Measurements from ENCODE around the gene HOXA3. TPM values are rescaled to one million over a fixed set of nuclear protein-coding genes. Genes with fewer than 3 reads are reported as not detected.

Gene HOXA3
- total RNA-seq, 1 experiment from 2014 or later: not detected

DNA sequence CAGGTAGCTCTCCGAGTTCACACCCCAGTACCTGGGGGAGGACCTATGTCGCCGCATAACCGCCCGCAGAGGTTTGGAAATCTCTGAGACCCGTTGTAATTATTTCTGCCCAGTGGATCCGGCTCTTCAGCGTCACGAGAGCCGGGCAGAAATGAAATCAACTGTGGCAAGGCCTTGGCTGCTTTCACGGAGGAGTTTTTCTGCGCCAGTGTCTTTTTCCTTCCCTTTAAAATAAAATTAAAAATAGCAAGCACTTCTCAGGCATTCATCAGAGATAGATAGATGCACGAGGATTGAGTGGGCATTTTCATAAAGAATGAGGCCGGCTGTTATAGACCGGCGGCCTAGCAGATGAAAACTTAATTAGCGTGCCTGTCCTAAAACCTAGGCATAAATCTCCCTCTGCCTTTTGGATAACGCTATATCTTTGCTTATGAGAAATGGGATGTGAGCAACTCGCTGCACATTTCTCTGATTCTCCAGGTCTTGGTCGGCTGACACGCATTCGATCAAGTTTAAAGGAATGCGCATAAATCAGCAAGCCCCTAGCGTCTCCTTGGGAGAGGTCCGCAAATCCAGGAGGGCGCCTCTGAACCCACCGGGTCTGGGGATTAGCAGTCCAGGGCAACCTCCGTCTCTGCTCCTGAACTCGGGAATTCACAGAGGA lies 41.1 kb upstream of the HOXA3 start:
- no peak for TF ChIP-seq EMX1 (CRISPR knock-in tag; IDR thresholded peaks at IDR 0.05)
- no peak for TF ChIP-seq JAZF1 (CRISPR knock-in tag; IDR thresholded peaks at IDR 0.05)
- no peak for TF ChIP-seq ZNF121 (CRISPR knock-in tag; IDR thresholded peaks at IDR 0.05)
- TF ChIP-seq, protein P1, sequence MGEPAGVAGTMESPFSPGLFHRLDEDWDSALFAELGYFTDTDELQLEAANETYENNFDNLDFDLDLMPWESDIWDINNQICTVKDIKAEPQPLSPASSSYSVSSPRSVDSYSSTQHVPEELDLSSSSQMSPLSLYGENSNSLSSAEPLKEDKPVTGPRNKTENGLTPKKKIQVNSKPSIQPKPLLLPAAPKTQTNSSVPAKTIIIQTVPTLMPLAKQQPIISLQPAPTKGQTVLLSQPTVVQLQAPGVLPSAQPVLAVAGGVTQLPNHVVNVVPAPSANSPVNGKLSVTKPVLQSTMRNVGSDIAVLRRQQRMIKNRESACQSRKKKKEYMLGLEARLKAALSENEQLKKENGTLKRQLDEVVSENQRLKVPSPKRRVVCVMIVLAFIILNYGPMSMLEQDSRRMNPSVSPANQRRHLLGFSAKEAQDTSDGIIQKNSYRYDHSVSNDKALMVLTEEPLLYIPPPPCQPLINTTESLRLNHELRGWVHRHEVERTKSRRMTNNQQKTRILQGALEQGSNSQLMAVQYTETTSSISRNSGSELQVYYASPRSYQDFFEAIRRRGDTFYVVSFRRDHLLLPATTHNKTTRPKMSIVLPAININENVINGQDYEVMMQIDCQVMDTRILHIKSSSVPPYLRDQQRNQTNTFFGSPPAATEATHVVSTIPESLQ (CRISPR knock-in tag; IDR thresholded peaks at IDR 0.05): no peak
- TF ChIP-seq, protein P2, sequence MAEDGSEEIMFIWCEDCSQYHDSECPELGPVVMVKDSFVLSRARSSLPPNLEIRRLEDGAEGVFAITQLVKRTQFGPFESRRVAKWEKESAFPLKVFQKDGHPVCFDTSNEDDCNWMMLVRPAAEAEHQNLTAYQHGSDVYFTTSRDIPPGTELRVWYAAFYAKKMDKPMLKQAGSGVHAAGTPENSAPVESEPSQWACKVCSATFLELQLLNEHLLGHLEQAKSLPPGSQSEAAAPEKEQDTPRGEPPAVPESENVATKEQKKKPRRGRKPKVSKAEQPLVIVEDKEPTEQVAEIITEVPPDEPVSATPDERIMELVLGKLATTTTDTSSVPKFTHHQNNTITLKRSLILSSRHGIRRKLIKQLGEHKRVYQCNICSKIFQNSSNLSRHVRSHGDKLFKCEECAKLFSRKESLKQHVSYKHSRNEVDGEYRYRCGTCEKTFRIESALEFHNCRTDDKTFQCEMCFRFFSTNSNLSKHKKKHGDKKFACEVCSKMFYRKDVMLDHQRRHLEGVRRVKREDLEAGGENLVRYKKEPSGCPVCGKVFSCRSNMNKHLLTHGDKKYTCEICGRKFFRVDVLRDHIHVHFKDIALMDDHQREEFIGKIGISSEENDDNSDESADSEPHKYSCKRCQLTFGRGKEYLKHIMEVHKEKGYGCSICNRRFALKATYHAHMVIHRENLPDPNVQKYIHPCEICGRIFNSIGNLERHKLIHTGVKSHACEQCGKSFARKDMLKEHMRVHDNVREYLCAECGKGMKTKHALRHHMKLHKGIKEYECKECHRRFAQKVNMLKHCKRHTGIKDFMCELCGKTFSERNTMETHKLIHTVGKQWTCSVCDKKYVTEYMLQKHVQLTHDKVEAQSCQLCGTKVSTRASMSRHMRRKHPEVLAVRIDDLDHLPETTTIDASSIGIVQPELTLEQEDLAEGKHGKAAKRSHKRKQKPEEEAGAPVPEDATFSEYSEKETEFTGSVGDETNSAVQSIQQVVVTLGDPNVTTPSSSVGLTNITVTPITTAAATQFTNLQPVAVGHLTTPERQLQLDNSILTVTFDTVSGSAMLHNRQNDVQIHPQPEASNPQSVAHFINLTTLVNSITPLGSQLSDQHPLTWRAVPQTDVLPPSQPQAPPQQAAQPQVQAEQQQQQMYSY (CRISPR knock-in tag; IDR thresholded peaks at IDR 0.05): 0 out of 2 replicates have a peak, but pooled peaks have one; percentile 46
- TF ChIP-seq, protein P3, sequence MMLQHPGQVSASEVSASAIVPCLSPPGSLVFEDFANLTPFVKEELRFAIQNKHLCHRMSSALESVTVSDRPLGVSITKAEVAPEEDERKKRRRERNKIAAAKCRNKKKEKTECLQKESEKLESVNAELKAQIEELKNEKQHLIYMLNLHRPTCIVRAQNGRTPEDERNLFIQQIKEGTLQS (CRISPR knock-in tag; conservative IDR thresholded peaks at IDR 0.05): no peak
- TF ChIP-seq, protein P4, sequence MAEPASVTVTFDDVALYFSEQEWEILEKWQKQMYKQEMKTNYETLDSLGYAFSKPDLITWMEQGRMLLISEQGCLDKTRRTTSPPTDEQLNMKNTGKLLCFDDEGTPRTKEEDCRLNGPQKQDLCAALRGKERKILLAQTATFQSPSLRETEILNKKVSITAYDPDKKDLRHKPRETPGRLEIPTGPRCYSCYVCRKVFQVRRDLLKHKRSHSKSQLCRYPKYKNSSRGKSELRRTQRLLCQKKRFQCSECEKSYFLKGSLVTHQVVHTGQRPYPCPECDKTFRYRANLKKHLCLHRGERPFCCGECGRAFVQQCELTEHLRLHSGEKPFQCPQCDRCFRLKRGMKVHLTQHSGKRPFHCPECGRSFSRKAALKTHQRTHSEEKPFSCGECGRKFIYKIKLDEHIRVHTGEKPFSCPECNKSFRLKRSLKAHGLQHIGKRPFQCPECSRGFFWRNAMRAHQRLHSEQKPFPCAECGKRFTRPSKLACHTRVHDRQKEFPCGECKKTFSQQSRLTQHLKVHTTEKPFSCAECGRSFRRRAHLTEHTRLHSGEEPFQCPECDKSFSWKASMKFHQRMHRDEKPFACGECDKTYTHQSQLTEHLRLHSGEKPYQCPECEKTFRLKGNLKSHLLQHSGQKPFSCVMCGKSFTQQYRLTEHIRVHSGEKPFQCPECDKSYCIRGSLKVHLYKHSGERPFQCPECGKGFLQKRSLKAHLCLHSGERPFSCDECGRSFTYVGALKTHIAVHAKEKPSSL (CRISPR knock-in tag; conservative IDR thresholded peaks at IDR 0.05): no peak
- no peak for TF ChIP-seq ELF4 (CRISPR knock-in tag; IDR thresholded peaks at IDR 0.05; ENCODE audit: low read depth)
- TF ChIP-seq, protein P5, sequence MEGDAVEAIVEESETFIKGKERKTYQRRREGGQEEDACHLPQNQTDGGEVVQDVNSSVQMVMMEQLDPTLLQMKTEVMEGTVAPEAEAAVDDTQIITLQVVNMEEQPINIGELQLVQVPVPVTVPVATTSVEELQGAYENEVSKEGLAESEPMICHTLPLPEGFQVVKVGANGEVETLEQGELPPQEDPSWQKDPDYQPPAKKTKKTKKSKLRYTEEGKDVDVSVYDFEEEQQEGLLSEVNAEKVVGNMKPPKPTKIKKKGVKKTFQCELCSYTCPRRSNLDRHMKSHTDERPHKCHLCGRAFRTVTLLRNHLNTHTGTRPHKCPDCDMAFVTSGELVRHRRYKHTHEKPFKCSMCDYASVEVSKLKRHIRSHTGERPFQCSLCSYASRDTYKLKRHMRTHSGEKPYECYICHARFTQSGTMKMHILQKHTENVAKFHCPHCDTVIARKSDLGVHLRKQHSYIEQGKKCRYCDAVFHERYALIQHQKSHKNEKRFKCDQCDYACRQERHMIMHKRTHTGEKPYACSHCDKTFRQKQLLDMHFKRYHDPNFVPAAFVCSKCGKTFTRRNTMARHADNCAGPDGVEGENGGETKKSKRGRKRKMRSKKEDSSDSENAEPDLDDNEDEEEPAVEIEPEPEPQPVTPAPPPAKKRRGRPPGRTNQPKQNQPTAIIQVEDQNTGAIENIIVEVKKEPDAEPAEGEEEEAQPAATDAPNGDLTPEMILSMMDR (IDR thresholded peaks at IDR 0.05): no peak
- ChIA-PET POLR2A (no interaction called here), CTCF (interaction anchor here (4.2 kb wide), 1 partner anchor 14 kb away, joined by 32 read pairs; no protein-coding TSS in a partner anchor)
- peaks cover 100% of the 10 kb centered on the region for H3K27me3 Mint-ChIP-seq (ENCODE audit: low read depth)
- H3K4me3 Mint-ChIP-seq: peak overlapping the region; percentile 22; the same call in 1 of the 2 replicates
- ATAC-seq (no peak), DNase-seq (ENCODE audit: low spot score) (peak; percentile 51)
- H3K9me3 Mint-ChIP-seq: no peaks in the 10 kb centered on the region
- H3K36me3 Mint-ChIP-seq: no peaks in the 10 kb centered on the region
- H3K27ac Mint-ChIP-seq: no peak overlapping the region
- peaks cover 16% of the 10 kb centered on the region for H3K4me1 Mint-ChIP-seq

DNA sequence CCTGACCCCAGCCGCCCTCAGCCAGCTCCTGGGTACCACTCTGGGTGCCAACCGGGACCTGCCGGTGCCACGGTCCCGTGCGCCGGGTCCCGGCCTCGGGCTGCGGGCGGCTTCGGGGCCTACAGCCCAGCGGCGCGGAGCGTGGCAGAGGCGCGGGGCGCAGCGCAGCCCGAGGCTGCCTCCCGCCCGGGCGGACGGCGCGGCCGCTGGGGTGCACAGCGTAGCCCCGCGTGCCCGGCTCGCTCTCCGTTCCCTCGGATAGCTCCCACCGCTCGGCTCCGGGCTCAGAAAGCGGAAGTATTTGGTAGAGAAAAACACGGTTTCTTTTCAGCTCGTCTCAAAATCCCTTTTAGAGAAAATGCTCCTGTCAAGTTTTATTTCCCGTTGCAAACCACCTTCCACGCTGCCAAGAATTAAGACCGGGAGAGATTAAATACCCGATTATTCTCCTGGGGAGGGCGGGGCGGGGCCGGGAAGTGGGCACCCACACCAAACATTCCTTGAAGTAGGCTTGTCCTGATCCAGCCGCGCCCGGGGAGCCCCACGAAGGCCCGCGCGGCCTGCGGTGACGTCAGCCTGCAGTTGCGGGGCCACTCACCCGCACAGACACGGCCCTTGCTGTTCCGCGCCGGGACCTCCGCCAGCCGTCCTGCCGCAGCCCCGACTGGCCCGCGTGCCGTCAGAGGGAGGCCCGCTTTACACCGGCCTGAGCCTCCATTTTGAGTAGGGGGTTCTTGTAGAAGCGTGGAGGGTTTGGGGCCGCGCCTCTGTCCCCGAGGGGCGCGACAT lies 40.4 kb upstream of the HOXA3 start:
- DNase-seq (ENCODE audit: low spot score) (no peak), ATAC-seq (peak; percentile 4)
- Mint-ChIP-seq H3K27me3 (ENCODE audit: low read depth) (peaks cover 100% of the 10 kb centered on the region), H3K9me3 (no peaks in the 10 kb centered on the region), H3K27ac (no peak overlapping the region), H3K36me3 (no peaks in the 10 kb centered on the region), H3K4me1 (peaks cover 23% of the 10 kb centered on the region), H3K4me3 (peak overlapping the region; percentile 14; the same call in 1 of the 2 replicates)
- ChIA-PET CTCF (interaction anchor here (0.7 to 5.5 kb wide), 3 partner anchors 13 to 49 kb away, joined by 3 to 34 read pairs (median 32); partner anchors contain the start of gene EVX1), POLR2A (no interaction called here)
- no peak for TF ChIP-seq SMAD4 (CRISPR knock-in tag; IDR thresholded peaks at IDR 0.05)
- TF ChIP-seq, protein P6, sequence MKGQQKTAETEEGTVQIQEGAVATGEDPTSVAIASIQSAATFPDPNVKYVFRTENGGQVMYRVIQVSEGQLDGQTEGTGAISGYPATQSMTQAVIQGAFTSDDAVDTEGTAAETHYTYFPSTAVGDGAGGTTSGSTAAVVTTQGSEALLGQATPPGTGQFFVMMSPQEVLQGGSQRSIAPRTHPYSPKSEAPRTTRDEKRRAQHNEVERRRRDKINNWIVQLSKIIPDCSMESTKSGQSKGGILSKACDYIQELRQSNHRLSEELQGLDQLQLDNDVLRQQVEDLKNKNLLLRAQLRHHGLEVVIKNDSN (CRISPR knock-in tag; IDR thresholded peaks at IDR 0.05): no peak

All from WTC11 (cell line).